Frontal cortex (tissue), 4 donors: ENCODE measurements around the gene DEF6. TPM values are rescaled to one million over a fixed set of nuclear protein-coding genes. Genes with fewer than 3 reads are reported as not detected.

Experiments
- DNase-seq, 2 donors: peaks; one replicate each; pipeline ENCODE4 v3.0.0; 2012; ENCODE audit warnings: low spot score in 2 of 2
- FAIRE-seq: peaks from 2 replicates; lab custom pipeline; 2012; peaks lifted over from hg19 to GRCh38; lab: Jason Lieb, UNC
- total RNA-seq: library from RNA; depleted of rRNA; stranded (reverse); fragments of >200 nt; gene quantifications from one replicate; pipeline ENCODE4 v1.2.3, GENCODE V29; 2014
- donor health status: control.
- donor health status: control.
- donor health status: control.

The DEF6 gene
- total RNA-seq, 1 donor from 2014 or later, result 2.4 TPM

DNA sequence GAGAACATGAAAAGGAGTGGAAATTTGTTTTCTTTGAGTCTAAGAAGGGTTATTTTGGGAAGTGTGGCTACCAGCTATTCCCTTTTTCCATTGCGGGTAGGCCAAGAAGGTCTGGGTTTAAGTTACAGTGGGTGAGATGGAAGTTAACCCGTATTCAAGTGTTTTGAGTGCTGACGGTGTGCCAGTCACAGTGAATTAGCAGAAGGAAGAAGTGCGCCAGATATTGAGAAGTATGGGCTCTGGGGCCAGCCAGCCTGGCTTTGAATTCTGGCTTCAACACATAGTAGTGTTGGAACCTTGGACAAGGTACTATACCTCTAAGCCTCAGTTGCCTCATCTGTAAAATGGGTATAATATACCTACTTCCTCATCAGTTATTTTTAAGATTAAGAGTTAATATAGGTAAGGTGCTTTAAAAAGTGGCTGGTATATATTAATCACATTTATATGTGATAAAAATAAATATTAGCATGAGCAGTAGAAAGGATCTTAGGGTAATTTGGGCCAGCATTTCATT, 21.8 kb upstream of the DEF6 start:
- FAIRE-seq (no peak), DNase-seq (no peak)

DNA sequence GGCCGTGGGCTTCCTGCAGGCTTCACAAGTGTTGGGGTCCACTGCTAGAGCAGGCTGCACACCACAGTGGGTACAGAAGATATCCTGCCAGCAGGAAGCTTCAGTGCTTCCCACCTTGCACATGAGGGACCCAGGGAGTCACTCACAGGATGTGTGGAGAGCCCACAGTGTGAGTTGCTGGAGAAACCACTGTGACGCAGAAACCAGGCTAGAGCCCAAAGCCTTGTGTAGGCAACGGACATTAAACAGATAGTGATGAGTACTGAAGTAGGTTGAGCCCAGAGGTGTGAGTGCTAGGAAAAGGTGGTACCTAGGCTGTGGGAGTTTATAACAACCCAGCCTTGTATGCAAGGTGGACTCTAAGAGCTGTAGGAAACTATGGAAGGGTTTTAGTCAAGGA, 18.9 kb upstream of the DEF6 start:
- DNase-seq (no peak), FAIRE-seq (no peak)

DNA sequence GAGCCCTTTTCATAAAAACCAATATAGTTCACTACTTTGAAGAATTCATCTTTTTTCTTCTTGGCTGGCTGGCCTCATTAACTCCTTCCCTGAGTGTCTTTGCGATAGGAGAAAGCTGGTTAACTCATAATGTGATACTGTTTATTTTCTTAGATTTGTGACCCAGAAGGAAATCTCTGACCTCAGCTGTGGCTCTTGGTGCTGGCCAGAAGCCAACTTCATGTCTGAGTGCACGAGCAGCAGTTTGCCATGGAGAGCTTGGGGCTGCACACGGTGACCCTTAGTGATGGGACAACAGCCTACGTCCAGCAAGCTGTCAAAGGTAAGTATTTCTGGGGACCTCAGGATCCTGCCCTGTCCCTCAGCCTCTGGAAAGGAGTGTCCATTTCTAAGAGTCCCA, 16.7 kb upstream of the DEF6 start:
- FAIRE-seq (no peak), DNase-seq (no peak)

- DNase-seq (no peak), FAIRE-seq (no peak)
Observed at GRCh38 chr6:35282472-35282871, 15.1 kb upstream of the DEF6 start.

GRCh38 chr6:35283361-35283760, 14.3 kb upstream of the DEF6 start:
- DNase-seq, result no peak
- FAIRE-seq, result no peak

- DNase-seq (no peak), FAIRE-seq (no peak)
Observed at GRCh38 chr6:35287671-35288396, 9.8 kb upstream of the DEF6 start.

GRCh38 chr6:35288834-35289233, 8.8 kb upstream of the DEF6 start:
- DNase-seq (no peak), FAIRE-seq (no peak)

DNA sequence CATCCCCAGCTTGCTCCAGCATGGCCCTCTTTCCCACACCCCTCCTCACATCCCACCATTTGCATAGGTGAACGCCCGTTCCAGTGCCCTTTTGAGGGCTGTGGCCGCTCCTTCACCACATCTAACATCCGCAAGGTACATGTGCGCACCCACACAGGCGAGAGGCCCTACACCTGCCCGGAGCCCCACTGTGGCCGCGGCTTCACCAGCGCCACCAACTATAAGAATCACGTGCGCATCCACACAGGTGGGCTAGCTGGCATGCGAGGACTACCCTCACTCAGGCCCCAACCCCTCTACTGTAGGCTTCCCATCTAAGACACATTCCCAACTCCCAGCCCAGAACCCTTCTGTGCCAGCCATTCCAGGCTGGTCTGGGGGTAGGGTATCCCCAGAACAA, 6.1 kb upstream of the DEF6 start:
- DNase-seq, result no peak
- no peak for FAIRE-seq

DNA sequence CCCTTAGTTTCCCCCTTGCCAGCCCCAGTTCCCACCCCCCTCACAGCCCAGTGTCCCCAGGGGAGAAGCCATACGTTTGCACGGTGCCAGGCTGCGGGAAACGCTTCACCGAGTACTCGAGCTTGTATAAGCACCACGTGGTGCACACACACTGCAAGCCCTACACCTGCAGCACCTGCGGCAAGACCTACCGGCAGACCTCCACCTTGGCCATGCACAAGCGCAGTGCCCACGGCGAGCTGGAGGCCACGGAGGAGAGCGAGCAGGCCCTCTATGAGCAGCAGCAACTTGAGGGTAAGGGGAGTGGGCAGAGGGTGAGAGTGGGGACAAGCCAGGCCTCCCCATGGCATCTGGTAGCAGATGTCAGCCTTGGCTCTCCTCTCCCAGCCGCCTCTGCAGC, 5.1 kb upstream of the DEF6 start:
- FAIRE-seq, result no peak
- DNase-seq, result no peak

DNA sequence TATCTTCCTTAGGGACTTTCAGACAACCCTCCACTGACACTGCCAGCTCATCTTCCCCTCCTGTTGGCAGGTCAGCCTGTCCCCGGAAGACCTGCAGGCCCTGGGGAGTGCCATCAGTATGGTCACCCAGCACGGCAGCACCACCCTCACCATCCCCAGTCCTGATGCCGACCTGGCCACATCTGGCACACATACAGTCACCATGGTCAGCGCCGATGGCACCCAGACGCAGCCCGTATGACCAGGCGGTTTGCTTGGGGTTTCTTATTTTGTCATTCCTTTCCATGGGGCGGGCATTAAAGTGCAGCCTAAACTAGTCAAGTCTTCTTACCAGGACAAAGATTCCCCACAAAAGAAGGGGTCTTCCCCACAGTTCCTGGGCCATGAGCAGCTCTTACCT, 3.9 kb upstream of the DEF6 start:
- no peak for FAIRE-seq
- DNase-seq, result no peak

GRCh38 chr6:35294308-35294945, 3.2 kb upstream of the DEF6 start:
- FAIRE-seq, result no peak
- DNase-seq, result peak; percentile 55 to 75

GRCh38 chr6:35295036-35295435, 2.6 kb upstream of the DEF6 start:
- DNase-seq, result no peak
- FAIRE-seq, result no peak

- FAIRE-seq (no peak), DNase-seq (no peak)
Observed at GRCh38 chr6:35295521-35296315, 1.9 kb upstream of the DEF6 start.

DNA sequence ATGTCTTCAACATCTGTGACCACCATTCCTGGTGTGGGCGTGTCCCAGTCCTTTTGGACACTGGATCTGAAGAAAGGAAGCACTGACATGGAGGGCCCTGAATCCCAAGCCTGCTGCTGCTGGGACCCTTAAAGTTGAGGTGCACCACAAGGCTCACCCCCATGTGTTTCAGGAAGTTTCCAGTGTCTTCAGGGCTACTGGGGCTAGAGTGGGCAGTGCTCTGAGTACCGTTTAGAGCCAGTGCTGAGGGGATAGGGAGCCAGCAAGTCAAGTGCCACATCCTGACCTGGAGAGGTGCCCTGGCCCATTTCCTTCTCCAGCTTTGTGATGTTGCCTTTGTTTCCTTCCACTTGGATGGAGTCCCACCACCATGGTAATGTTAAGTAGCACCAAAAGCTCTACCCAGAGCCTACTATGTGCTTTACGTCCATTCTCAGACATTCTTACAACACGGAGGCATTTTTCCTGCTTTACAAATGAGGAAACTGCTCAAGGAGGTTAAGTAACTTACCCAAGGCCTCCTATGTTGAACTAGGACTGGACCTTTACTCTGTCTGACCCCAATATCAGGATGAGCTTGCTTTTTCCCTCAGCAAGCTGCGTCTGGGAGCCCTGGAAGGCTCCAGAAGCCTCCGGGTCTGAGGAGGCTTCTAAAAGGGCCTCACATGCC, 552 bp upstream of the DEF6 start:
- FAIRE-seq (no peak), DNase-seq (no peak)

GRCh38 chr6:35298625-35299140, 1.1 kb downstream of the DEF6 start:
- FAIRE-seq (no peak), DNase-seq (no peak)

GRCh38 chr6:35299674-35300073, 2.1 kb downstream of the DEF6 start:
- no peak for FAIRE-seq
- DNase-seq, result no peak

DNA sequence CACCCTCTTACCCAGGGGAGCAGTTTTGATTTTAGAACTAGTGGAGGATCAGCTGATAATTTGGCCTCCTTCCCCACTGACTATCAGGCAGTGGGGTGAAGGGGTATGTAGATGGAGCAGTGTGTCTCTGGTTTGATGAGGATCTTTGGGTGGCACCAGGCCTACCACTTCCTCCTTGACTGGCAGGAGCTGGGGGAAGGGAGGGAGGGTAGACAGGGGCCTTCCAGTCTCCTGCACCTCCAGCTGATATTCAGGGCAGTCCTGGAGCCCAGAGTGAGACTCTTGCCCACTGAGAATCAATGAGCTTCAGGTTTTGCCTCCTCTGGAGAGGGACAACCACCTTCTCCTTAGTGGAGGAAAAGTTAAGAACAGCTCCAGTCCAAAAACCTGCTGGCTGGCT, 3.2 kb downstream of the DEF6 start:
- DNase-seq (no peak), FAIRE-seq (no peak)

DNA sequence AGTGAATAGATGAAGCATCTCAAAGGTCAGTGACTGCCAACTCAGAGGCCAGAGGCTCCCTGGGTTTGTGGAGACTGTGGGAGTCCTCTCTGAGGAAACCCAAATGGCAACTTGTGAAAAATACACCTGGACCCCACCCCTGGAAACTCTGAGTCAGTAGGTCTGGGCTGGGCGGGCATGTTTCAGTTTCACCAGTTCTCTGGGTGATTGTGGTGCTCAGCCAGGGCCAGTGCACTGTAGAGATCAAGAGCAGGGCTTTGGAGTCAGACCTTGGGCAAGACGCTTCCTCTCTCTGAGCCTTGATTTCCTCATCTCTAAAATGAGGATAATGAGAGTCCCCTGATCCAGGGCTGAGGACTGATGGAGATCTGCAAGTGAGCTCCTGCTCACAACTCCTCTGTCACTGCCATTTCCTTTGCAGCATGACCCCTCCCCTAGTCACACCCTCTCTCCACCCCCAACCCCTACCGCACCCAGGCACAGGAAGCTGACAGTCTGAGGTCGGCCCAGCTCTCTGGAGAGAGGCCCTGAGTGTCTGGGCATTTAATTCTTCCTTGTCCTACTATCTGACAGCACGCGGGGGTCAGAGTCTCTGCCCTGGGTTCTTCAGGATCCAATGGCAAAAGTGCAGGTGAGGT, 5.1 kb downstream of the DEF6 start:
- FAIRE-seq (no peak), DNase-seq (no peak)

DNA sequence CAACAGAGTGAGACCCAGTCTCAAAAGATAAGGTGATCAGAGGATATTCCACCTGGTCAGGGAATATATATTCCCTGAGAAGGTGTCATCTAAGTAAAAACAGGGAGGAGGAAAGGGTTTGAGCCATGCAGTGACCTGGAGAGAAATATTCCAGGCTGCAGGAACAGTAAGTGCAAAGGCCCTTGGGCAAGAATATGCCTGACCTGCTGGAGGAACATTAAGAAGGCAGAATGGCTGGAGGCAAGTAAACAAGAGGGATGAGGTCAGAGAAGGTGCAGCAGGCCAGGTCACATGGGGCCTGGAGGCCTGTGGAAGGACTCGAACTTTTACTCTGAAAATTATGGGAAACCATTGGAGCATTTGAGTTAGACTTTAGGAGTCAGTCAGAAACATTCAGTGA, 6.7 kb downstream of the DEF6 start:
- no peak for FAIRE-seq

DNA sequence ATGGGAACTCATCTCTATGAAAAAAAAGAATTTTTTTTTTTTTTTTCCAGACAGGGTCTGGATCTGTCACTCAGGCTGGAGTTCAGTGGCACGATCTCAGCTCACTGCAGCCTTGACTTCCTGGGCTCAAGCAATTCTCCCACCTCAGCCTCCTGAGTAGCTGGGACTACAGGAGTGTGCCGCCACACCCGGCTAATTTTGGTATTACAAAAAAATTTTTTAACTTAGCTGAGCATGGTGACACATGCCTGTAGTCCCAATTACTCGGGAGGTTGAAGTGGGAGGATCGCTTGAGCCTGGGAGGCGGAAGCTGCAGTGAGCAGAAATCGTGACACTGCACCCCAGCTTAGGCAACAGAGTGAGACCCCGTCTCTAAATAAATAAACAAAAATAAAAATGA, 7.5 kb downstream of the DEF6 start:
- no peak for DNase-seq
- FAIRE-seq, result no peak

More for the DNA sequence above, 6.7 kb downstream of the DEF6 start:
- no peak for DNase-seq
